Smooth muscle cell (in vitro differentiated cells): ENCODE data around the gene ATP9A. TPM values are rescaled to one million over a fixed set of nuclear protein-coding genes. Genes with fewer than 3 reads are reported as not detected.
"Not testable (repeated sequence)": the region's sequence is repeated elsewhere in the genome, so short reads cannot be mapped to it uniquely, and the experiment has no call there.

Source experiments
- DNase-seq: peaks from one replicate; lab custom pipeline; 2025; ENCODE audit not compliant: unreplicated experiment; lab: John Stamatoyannopoulos, UW
- H2AFZ ChIP-seq: fragments of 200-600 bp; sonication (generic); 2 replicates; pipeline ENCODE4 v1.6.0; 2016; ENCODE audit warnings: antibody characterized with exemption, low read depth, mild to moderate bottlenecking
- H3F3A ChIP-seq: fragments of 200-600 bp; sonication (generic); 2 replicates; pipeline ENCODE4 v1.6.0; 2017; ENCODE audit warnings: antibody characterized with exemption, low read depth
- H3K27ac ChIP-seq: fragments of 200-600 bp; sonication (generic); 2 replicates; pipeline ENCODE4 v1.5.1; 2016; ENCODE audit warnings: low read depth, mild to moderate bottlenecking
- H3K27me3 ChIP-seq: fragments of 200-600 bp; sonication (generic); 2 replicates; pipeline ENCODE4 v1.6.1; 2016; ENCODE audit warnings: low read depth, mild to moderate bottlenecking
- H3K36me3 ChIP-seq: fragments of 200-600 bp; sonication (generic); 2 replicates; pipeline ENCODE4 v1.5.1; 2016; ENCODE audit warnings: low read depth
- H3K4me1 ChIP-seq: fragments of 200-600 bp; sonication (generic); 2 replicates; pipeline ENCODE4 v1.5.1; 2016; ENCODE audit warnings: low read depth
- H3K4me2 ChIP-seq: fragments of 200-600 bp; sonication (generic); 2 replicates; pipeline ENCODE4 v1.6.0; 2016; ENCODE audit warnings: mild to moderate bottlenecking
- H3K4me3 ChIP-seq: fragments of 200-600 bp; sonication (generic); 2 replicates; pipeline ENCODE4 v1.5.1; 2016; ENCODE audit warnings: mild to moderate bottlenecking
- H3K79me2 ChIP-seq: fragments of 200-600 bp; sonication (generic); 2 replicates; pipeline ENCODE4 v1.6.0; 2016; ENCODE audit warnings: low read depth, mild to moderate bottlenecking
- H3K9ac ChIP-seq: fragments of 200-600 bp; sonication (generic); 2 replicates; pipeline ENCODE4 v1.6.0; 2016; ENCODE audit warnings: low read depth
- H3K9me3 ChIP-seq: fragments of 200-600 bp; sonication (generic); replicated peaks from 2 replicates; pipeline ENCODE4 v1.5.1; 2016; ENCODE audit warnings: low read depth
- H4K20me1 ChIP-seq: fragments of 200-600 bp; sonication (generic); 2 replicates; pipeline ENCODE4 v1.6.0; 2016; ENCODE audit warnings: low read depth
- CTCF ChIP-seq: fragments of 200-600 bp; sonication (generic); IDR thresholded peaks from 2 replicates; pipeline ENCODE4 v1.5.1; 2017; ENCODE audit warnings: borderline replicate concordance, mild to moderate bottlenecking, antibody characterized with exemption; ENCODE audit not compliant: insufficient read depth, poor library complexity, severe bottlenecking
- WGBS: methylation state at CpG from one replicate; pipeline ENCODE4 v1.1.7; 2016; ENCODE audit warnings: low lambda C conversion rate; 5-methylcytosine and 5-hydroxymethylcytosine counted together
- polyA plus RNA-seq: library from polyadenylated mRNA; unstranded; fragments of >200 nt; fragmentation: Nextera tagmentation; extraction: Ambion mirVana; gene quantifications from 2 replicates; pipeline ENCODE4 v1.2.1, GENCODE V29; 2016
- total RNA-seq: library from RNA; depleted of rRNA; stranded (reverse); fragments of >200 nt; gene quantifications from 2 replicates; pipeline ENCODE4 v1.2.3, GENCODE V29; 2014

The ATP9A gene
- total RNA-seq (8.0 and 11.2 TPM in 2 replicates), polyA plus RNA-seq (3.4 and 5.8 TPM in 2 replicates)

GRCh38 chr20:51767867-51768758 is at the start of gene ATP9A:
ATP9A (minus strand) TSS chr20:51768390; CDS start chr20:51768369, 21 bp downstream.
- H4K20me1 ChIP-seq, result no peaks in the 10 kb centered on the region
- peak within 1 kb of the TSS; percentile 94 for H3K4me2 ChIP-seq
- no peaks in the 10 kb centered on the region for H3K27me3 ChIP-seq
- H3K9me3 ChIP-seq, result no peaks in the 10 kb centered on the region
- TF ChIP-seq CTCF, result peak; percentile 5
- peaks cover 14% of the 10 kb centered on the region for H3F3A ChIP-seq
- no peaks in the 10 kb centered on the region for H3K36me3 ChIP-seq
- 2% methylated on average over 52 of the region's 131 CpGs for WGBS
- H3K4me1 ChIP-seq, result no peaks in the 10 kb centered on the region
- DNase-seq, result no peak
- H3K4me3 ChIP-seq, result peak within 1 kb of the TSS; percentile 73
- peak within 1 kb of the TSS; percentile 47 for H3K9ac ChIP-seq
- H3K79me2 ChIP-seq, result peaks cover 12% of the 10 kb centered on the region
- no peak within 1 kb of the TSS for H3K27ac ChIP-seq
- H2AFZ ChIP-seq, result peak within 1 kb of the TSS; percentile 89

GRCh38 chr20:51816856-51817255 is 48.7 kb upstream of the ATP9A start:
- H3F3A ChIP-seq, H3K79me2 ChIP-seq, H3K36me3 ChIP-seq, H2AFZ ChIP-seq, DNase-seq, H3K4me3 ChIP-seq, H3K27ac ChIP-seq, H3K9ac ChIP-seq, H4K20me1 ChIP-seq, H3K9me3 ChIP-seq, H3K27me3 ChIP-seq, H3K4me2 ChIP-seq: not testable (repeated sequence)
- whole genome bisulfite sequencing, result 96% methylated on average over 8 of the region's 8 CpGs
- peaks cover 12% of the 10 kb centered on the region for H3K4me1 ChIP-seq

- no peak for DNase-seq
- peaks cover 25% of the 10 kb centered on the region for H3K4me1 ChIP-seq
- H3K9me3 ChIP-seq, result no peaks in the 10 kb centered on the region
- no peak overlapping the region for H2AFZ ChIP-seq
- no peak overlapping the region for H3K4me2 ChIP-seq
- no peak overlapping the region for H3K9ac ChIP-seq
- 82% methylated on average over 5 of the region's 5 CpGs for WGBS
- H3F3A ChIP-seq, result peaks cover 10% of the 10 kb centered on the region
- H3K79me2 ChIP-seq, result no peaks in the 10 kb centered on the region
- no peaks in the 10 kb centered on the region for H3K36me3 ChIP-seq
- H4K20me1 ChIP-seq, result no peaks in the 10 kb centered on the region
- no peak overlapping the region for H3K27ac ChIP-seq
- H3K27me3 ChIP-seq, result no peaks in the 10 kb centered on the region
- no peak for TF ChIP-seq CTCF
- H3K4me3 ChIP-seq, result no peak overlapping the region
These were observed 47.3 kb upstream of the ATP9A start for GRCh38 chr20:51815383-51816076.

GRCh38 chr20:51812861-51813260 is 44.7 kb upstream of the ATP9A start:
- Histone ChIP-seq H3K9ac (no peak overlapping the region), H3F3A (peaks cover 10% of the 10 kb centered on the region), H3K27ac (no peak overlapping the region), H3K79me2 (no peaks in the 10 kb centered on the region), H3K4me1 (peaks cover 28% of the 10 kb centered on the region), H3K36me3 (no peaks in the 10 kb centered on the region), H2AFZ (no peak overlapping the region), H4K20me1 (no peaks in the 10 kb centered on the region), H3K4me3 (no peak overlapping the region), H3K9me3 (no peaks in the 10 kb centered on the region), H3K4me2 (no peak overlapping the region), H3K27me3 (no peaks in the 10 kb centered on the region)
- no peak for TF ChIP-seq CTCF
- DNase-seq, result no peak
- 91% methylated on average over 4 of the region's 4 CpGs for WGBS
